Measurements from ENCODE around the gene PRR14L.

The PRR14L gene

GRCh38 chr22:31637891-31638618 is 111.9 kb downstream of the PRR14L start:
- DNase-seq = no peak

GRCh38 chr22:31637447-31637890 is 112.5 kb downstream of the PRR14L start:
- DNase-seq = no peak

GRCh38 chr22:31635638-31636306 is 114.2 kb downstream of the PRR14L start:
- DNase-seq = no peak

GRCh38 chr22:31631436-31631835 is 118.5 kb downstream of the PRR14L start:
- no peak for DNase-seq

Data from cerebellar nuclear complex (tissue), 1 donor.